OCI-LY3 (cell line): ENCODE measurements around the gene ZBED1.

ENCODE experiments used
- H2AFZ ChIP-seq: fragments of 200-600, 300-600 bp; shearing (Covaris generic); 2 replicates; pipeline ENCODE4 v1.6.0; 2014; ENCODE audit warnings: antibody characterized with exemption, low read depth, low read length
- H3K27ac ChIP-seq: fragments of 200-600, 300-600 bp; sonication (generic); 2 replicates; pipeline ENCODE4 v1.5.1; 2014; ENCODE audit warnings: mild to moderate bottlenecking, low read length, moderate library complexity, mixed read lengths
- H3K27me3 ChIP-seq: fragments of 200-600, 300-600 bp; sonication (generic); 2 replicates; pipeline ENCODE4 v1.6.1; 2014; ENCODE audit warnings: low read depth, low read length, mixed read lengths
- H3K36me3 ChIP-seq: fragments of 200-600, 300-600 bp; sonication (generic); replicated peaks from 2 replicates; pipeline ENCODE3; 2014; ENCODE audit warnings: low read depth, low read length, mixed read lengths
- H3K4me1 ChIP-seq: fragments of 300-600, 200-600 bp; sonication (generic); 2 replicates; pipeline ENCODE4 v1.6.1; 2014; ENCODE audit warnings: low read length, mixed read lengths
- H3K4me2 ChIP-seq: fragments of 200-600, 300-600 bp; sonication (generic); 2 replicates; pipeline ENCODE4 v1.6.1; 2014; ENCODE audit warnings: low read length, mixed read lengths
- H3K4me3 ChIP-seq: fragments of 300-600, 200-600 bp; sonication (generic); 2 replicates; pipeline ENCODE4 v1.5.1; 2014; ENCODE audit warnings: antibody characterized with exemption, mild to moderate bottlenecking, low read length, moderate library complexity
- H3K79me2 ChIP-seq: fragments of 300-600, 200-600 bp; shearing (Covaris generic); 2 replicates; pipeline ENCODE4 v1.6.1; 2014; ENCODE audit warnings: mild to moderate bottlenecking, low read length, mixed read lengths
- H3K9ac ChIP-seq: fragments of 300-600, 200-600 bp; shearing (Covaris generic); 2 replicates; pipeline ENCODE4 v1.6.0; 2014; ENCODE audit warnings: mild to moderate bottlenecking, low read length, moderate library complexity
- H3K9me3 ChIP-seq: fragments of 200-600, 300-600 bp; shearing (Covaris generic); 2 replicates; pipeline ENCODE4 v1.6.1; 2014; ENCODE audit warnings: low read length, mixed read lengths; ENCODE audit not compliant: insufficient read depth
- H4K20me1 ChIP-seq: fragments of 200-600, 300-600 bp; sonication (generic); 2 replicates; pipeline ENCODE4 v1.6.1; 2016; ENCODE audit warnings: low read length, mixed read lengths; ENCODE audit not compliant: insufficient read depth
- EZH2phosphoT487 ChIP-seq: fragments of 200-600 bp; shearing (Covaris generic); IDR thresholded peaks from 2 replicates; pipeline ENCODE4 v1.6.1; 2018; ENCODE audit warnings: antibody characterized with exemption, mixed run types, low read depth
- TF ChIP-seq, protein P1 (sequence below): fragments of 200-600, 300-600 bp; sonication (generic); IDR thresholded peaks from 2 replicates; pipeline ENCODE4 v1.5.1; 2014; ENCODE audit warnings: antibody characterized with exemption, low read length, low read depth

The ZBED1 gene

GRCh38 chrX:2488621-2489285, 12.0 kb downstream of the ZBED1 start:
- H3K4me2 ChIP-seq = no peak overlapping the region

GRCh38 chrX:2487366-2487765, 13.4 kb downstream of the ZBED1 start:
- H3K4me1 ChIP-seq = no peaks in the 10 kb centered on the region
- no peaks in the 10 kb centered on the region for H3K9me3 ChIP-seq
- H3K79me2 ChIP-seq = peaks cover 89% of the 10 kb centered on the region
- no peak overlapping the region for H3K4me3 ChIP-seq
- TF ChIP-seq, protein P1, sequence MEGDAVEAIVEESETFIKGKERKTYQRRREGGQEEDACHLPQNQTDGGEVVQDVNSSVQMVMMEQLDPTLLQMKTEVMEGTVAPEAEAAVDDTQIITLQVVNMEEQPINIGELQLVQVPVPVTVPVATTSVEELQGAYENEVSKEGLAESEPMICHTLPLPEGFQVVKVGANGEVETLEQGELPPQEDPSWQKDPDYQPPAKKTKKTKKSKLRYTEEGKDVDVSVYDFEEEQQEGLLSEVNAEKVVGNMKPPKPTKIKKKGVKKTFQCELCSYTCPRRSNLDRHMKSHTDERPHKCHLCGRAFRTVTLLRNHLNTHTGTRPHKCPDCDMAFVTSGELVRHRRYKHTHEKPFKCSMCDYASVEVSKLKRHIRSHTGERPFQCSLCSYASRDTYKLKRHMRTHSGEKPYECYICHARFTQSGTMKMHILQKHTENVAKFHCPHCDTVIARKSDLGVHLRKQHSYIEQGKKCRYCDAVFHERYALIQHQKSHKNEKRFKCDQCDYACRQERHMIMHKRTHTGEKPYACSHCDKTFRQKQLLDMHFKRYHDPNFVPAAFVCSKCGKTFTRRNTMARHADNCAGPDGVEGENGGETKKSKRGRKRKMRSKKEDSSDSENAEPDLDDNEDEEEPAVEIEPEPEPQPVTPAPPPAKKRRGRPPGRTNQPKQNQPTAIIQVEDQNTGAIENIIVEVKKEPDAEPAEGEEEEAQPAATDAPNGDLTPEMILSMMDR = no peak
- no peak for TF ChIP-seq EZH2phosphoT487
- peaks cover 85% of the 10 kb centered on the region for H4K20me1 ChIP-seq
- peaks cover 72% of the 10 kb centered on the region for H3K36me3 ChIP-seq
- no peaks in the 10 kb centered on the region for H3K27me3 ChIP-seq
- no peak overlapping the region for H3K27ac ChIP-seq
- H2AFZ ChIP-seq = no peak overlapping the region
- H3K4me2 ChIP-seq = no peak overlapping the region
- no peak overlapping the region for H3K9ac ChIP-seq

More at GRCh38 chrX:2488621-2489285, 12.0 kb downstream of the ZBED1 start:
- no peak overlapping the region for H2AFZ ChIP-seq
- TF ChIP-seq EZH2phosphoT487 = no peak
- TF ChIP-seq, protein P1 = no peak
- H3K9ac ChIP-seq = no peak overlapping the region
- peaks cover 96% of the 10 kb centered on the region for H3K79me2 ChIP-seq
- H3K9me3 ChIP-seq = no peaks in the 10 kb centered on the region
- H3K36me3 ChIP-seq = peaks cover 78% of the 10 kb centered on the region
- H3K27ac ChIP-seq = no peak overlapping the region
- H3K27me3 ChIP-seq = no peaks in the 10 kb centered on the region
- no peak overlapping the region for H3K4me3 ChIP-seq
- H4K20me1 ChIP-seq = peaks cover 90% of the 10 kb centered on the region
- no peaks in the 10 kb centered on the region for H3K4me1 ChIP-seq

GRCh38 chrX:2486476-2487133, 14.2 kb downstream of the ZBED1 start:
- H3K4me3 ChIP-seq = no peak overlapping the region
- H3K4me1 ChIP-seq = no peaks in the 10 kb centered on the region
- no peaks in the 10 kb centered on the region for H3K27me3 ChIP-seq
- H3K9ac ChIP-seq = no peak overlapping the region
- H2AFZ ChIP-seq = no peak overlapping the region
- no peaks in the 10 kb centered on the region for H3K9me3 ChIP-seq
- H4K20me1 ChIP-seq = peaks cover 78% of the 10 kb centered on the region
- TF ChIP-seq EZH2phosphoT487 = no peak
- TF ChIP-seq, protein P1 = no peak
- H3K79me2 ChIP-seq = peaks cover 82% of the 10 kb centered on the region
- H3K36me3 ChIP-seq = peaks cover 64% of the 10 kb centered on the region
- H3K4me2 ChIP-seq = no peak overlapping the region
- H3K27ac ChIP-seq = no peak overlapping the region

- no peaks in the 10 kb centered on the region for H3K9me3 ChIP-seq
- peaks cover 83% of the 10 kb centered on the region for H3K79me2 ChIP-seq
- H3K4me3 ChIP-seq = no peak overlapping the region
- peaks cover 60% of the 10 kb centered on the region for H3K36me3 ChIP-seq
- no peaks in the 10 kb centered on the region for H3K4me1 ChIP-seq
- H4K20me1 ChIP-seq = peaks cover 73% of the 10 kb centered on the region
- no peak overlapping the region for H3K4me2 ChIP-seq
- no peaks in the 10 kb centered on the region for H3K27me3 ChIP-seq
- H3K27ac ChIP-seq = no peak overlapping the region
- TF ChIP-seq, protein P1 = no peak
- TF ChIP-seq EZH2phosphoT487 = no peak
- H2AFZ ChIP-seq = no peak overlapping the region
- no peak overlapping the region for H3K9ac ChIP-seq
These were observed 14.9 kb downstream of the ZBED1 start for GRCh38 chrX:2485789-2486345.
